GM23338 (cell line): Measurements from ENCODE around the gene MTF1. TPM values are rescaled to one million over a fixed set of nuclear protein-coding genes. Genes with fewer than 3 reads are reported as not detected.
A peak's percentile ranks its signal among the peaks of the same experiment; 100 is the strongest.

Experiments
- ATAC-seq: fragments of 200-7000 bp; cut with Tn5 transposase; 3 replicates; pipeline ENCODE4 v1.9.1; 2020
- DNase-seq: peaks from one replicate; pipeline ENCODE4 v3.0.0-alpha.2; 2015; ENCODE audit warnings: low spot score
- H2AFZ ChIP-seq: fragments of 200-600 bp; sonication (generic); 2 replicates; pipeline ENCODE4 v1.8.0; 2016; ENCODE audit warnings: antibody characterized with exemption, mild to moderate bottlenecking, moderate library complexity
- H3F3A ChIP-seq: fragments of 200-600 bp; sonication (generic); replicated peaks from 2 replicates; pipeline ENCODE4 v1.8.0; 2017; ENCODE audit warnings: antibody characterized with exemption, mixed run types, low read depth
- H3K27ac ChIP-seq: fragments of 200-600 bp; sonication (generic); 2 replicates; pipeline ENCODE4 v1.6.1; 2016; ENCODE audit warnings: low read depth
- H3K27me3 ChIP-seq: fragments of 200-600 bp; sonication (generic); 2 replicates; pipeline ENCODE4 v1.8.0; 2016; ENCODE audit warnings: mild to moderate bottlenecking, mixed run types, moderate library complexity; ENCODE audit not compliant: insufficient read depth
- H3K36me3 ChIP-seq: fragments of 200-600 bp; sonication (generic); 2 replicates; pipeline ENCODE4 v1.8.0; 2016; ENCODE audit warnings: mild to moderate bottlenecking; ENCODE audit not compliant: insufficient read depth
- H3K4me1 ChIP-seq: fragments of 200-600 bp; sonication (generic); 2 replicates; pipeline ENCODE4 v1.8.0; 2016; ENCODE audit warnings: mild to moderate bottlenecking, moderate library complexity; ENCODE audit not compliant: insufficient read depth
- H3K4me2 ChIP-seq: fragments of 200-600 bp; sonication (generic); 2 replicates; pipeline ENCODE4 v1.7.1; 2017; ENCODE audit warnings: mixed run types
- H3K4me3 ChIP-seq: fragments of 200-600 bp; sonication (generic); 2 replicates; pipeline ENCODE4 v1.6.1; 2016; ENCODE audit warnings: mixed run types
- H3K79me2 ChIP-seq: fragments of 200-600 bp; sonication (generic); replicated peaks from 2 replicates; pipeline ENCODE4 v1.8.0; 2017; ENCODE audit warnings: mild to moderate bottlenecking; ENCODE audit not compliant: insufficient read depth
- H3K9me2 ChIP-seq: fragments of 200-600 bp; sonication (generic); 2 replicates; pipeline ENCODE4 v1.8.0; 2017; ENCODE audit not compliant: insufficient read depth
- H4K20me1 ChIP-seq: fragments of 200-600 bp; sonication (generic); replicated peaks from 2 replicates; pipeline ENCODE4 v1.8.0; 2017; ENCODE audit warnings: mild to moderate bottlenecking; ENCODE audit not compliant: insufficient read depth
- H3K27ac Mint-ChIP-seq: 2 replicates; pipeline ENCODE4 v1.8.0; 2020; ENCODE audit warnings: inconsistent platforms, mild to moderate bottlenecking, moderate library complexity, mixed read lengths
- H3K27me3 Mint-ChIP-seq: 3 replicates; pipeline ENCODE4 v1.8.0; 2022; ENCODE audit warnings: low read depth, mild to moderate bottlenecking, moderate library complexity, mixed read lengths, inconsistent platforms; ENCODE audit not compliant: insufficient read depth, poor library complexity
- H3K36me3 Mint-ChIP-seq: 3 replicates; pipeline ENCODE4 v1.8.0; 2021; ENCODE audit warnings: low read depth, mild to moderate bottlenecking, inconsistent platforms, moderate library complexity, mixed read lengths
- H3K4me1 Mint-ChIP-seq: 3 replicates; pipeline ENCODE4 v1.8.0; 2020; ENCODE audit warnings: mild to moderate bottlenecking, inconsistent platforms, mixed read lengths
- H3K4me3 Mint-ChIP-seq: 3 replicates; pipeline ENCODE4 v1.8.0; 2021; ENCODE audit warnings: moderate library complexity, mild to moderate bottlenecking, inconsistent platforms, mixed read lengths
- H3K9me3 Mint-ChIP-seq: 3 replicates; pipeline ENCODE4 v1.8.0; 2020; ENCODE audit warnings: moderate library complexity, mild to moderate bottlenecking, inconsistent platforms, mixed read lengths
- CTCF ChIP-seq, 2 experiments: fragments of 200-600 bp in 1 of 2; sonication (generic) in 1 of 2; conservative IDR thresholded peaks; 2 replicates each; pipeline versions ENCODE4 v1.5.1 to v1.6.1; 2016 to 2017; ENCODE audit warnings: antibody characterized with exemption in 2 of 2, low read depth in 2 of 2, mild to moderate bottlenecking in 2 of 2, moderate library complexity in 1 of 2
- ETS1 ChIP-seq: IDR thresholded peaks from 2 replicates; pipeline ENCODE4 v1.6.1; 2016; ENCODE audit warnings: antibody characterized with exemption
- EZH2 ChIP-seq: fragments of 200-600 bp; sonication (generic); IDR thresholded peaks from one replicate; pipeline ENCODE4 v1.8.0; 2017; ENCODE audit warnings: antibody characterized with exemption, mild to moderate bottlenecking, low read depth; ENCODE audit not compliant: unreplicated experiment
- EZH2phosphoT487 ChIP-seq: fragments of 200-600 bp; sonication (generic); IDR thresholded peaks from one replicate; pipeline ENCODE4 v1.8.1; 2018; ENCODE audit warnings: antibody characterized with exemption; ENCODE audit not compliant: unreplicated experiment
- REST ChIP-seq: IDR thresholded peaks from one replicate; pipeline ENCODE4 v1.6.1; 2018; ENCODE audit warnings: antibody characterized with exemption; ENCODE audit not compliant: unreplicated experiment
- ZNF114 ChIP-seq: fragments of 250-450 bp; sonication (Bioruptor Pico); IDR thresholded peaks from 2 replicates; pipeline ENCODE4 v1.5.0; 2020; ENCODE audit warnings: mild to moderate bottlenecking, moderate library complexity
- polyA plus RNA-seq: library from polyadenylated mRNA; unstranded; fragments of >200 nt; fragmentation: Nextera tagmentation; extraction: Ambion mirVana; gene quantifications from 2 replicates; pipeline ENCODE4 v1.2.1, GENCODE V29; 2016
- total RNA-seq: library from RNA; depleted of rRNA; stranded (reverse); fragments of >200 nt; shearing (Covaris generic); gene quantifications from 2 replicates; pipeline ENCODE4 v1.2.3, GENCODE V29; 2014

MTF1 gene
- total and polyA plus RNA-seq, 2 experiments from 2014 or later = 4.5 to 5.6 TPM

DNA sequence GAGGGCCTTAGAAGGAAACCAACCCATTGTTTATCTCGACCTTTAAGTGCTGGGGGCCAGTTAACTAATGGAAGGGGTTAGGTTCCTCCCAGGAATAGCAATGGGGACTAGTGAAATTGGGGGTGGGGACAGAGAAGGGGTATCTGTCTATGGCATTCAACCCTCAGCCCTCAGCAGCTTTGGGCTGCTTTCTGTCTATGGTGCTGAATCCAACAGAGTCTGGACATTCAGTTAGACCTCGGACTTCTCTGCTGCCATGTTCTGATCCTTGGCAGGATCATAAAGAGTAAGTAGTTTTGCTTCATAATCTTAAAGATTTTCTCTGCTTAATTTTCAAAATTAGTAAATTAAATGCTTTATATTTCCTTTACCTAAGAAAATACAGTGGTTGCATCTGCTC, 91.9 kb downstream of the MTF1 start:
- TF ChIP-seq EZH2 (no peak), ZNF114 (no peak), EZH2phosphoT487 (no peak), ETS1 (no peak), REST (peak; percentile 42), CTCF (conservative IDR thresholded peaks at IDR 0.05; ENCODE audit: low read depth in 2 of 2) (no peak)
- H3K4me3 Mint-ChIP-seq = no peak overlapping the region

DNA sequence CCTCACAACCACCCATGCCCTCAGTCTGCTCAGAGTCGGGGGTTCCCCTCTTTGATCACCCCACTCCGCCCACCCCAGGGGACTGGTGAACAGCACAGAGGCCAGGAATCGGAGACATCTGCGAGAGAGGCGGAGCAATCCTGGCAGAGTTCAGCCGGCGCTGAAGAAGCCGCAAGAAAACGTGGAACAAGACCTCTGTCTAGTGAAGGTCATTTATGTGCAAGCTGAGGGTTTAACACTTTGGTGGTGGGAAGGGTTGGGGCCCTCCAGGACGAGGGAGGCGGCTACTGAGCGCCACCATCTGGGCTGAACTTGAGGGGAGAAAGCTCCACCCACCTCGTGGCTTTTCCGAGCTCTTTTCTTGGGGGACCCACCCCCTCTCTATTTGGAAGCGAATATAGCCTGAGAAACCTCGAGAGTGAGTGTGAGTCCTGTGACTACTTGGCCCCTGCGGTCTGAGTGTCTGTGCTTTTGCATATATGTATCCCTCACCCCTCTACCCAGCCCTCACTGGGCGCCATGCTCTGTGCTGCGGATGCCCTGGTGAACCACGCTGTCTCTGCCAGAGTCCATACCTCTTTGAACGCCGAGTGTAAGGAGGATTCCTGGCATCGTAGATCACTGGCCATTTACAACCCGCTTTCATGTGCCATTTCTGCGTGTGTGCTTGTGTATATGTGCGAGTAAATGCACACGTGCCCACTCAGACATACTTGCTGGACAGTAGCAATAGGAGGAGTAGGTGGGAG, 93.3 kb downstream of the MTF1 start:
- H3K27ac Mint-ChIP-seq = no peak overlapping the region
- DNase-seq (peak; percentile 75), ATAC-seq (peak; percentile 39)
- Histone ChIP-seq H2AFZ (peak overlapping the region; percentile 98), H4K20me1 (no peaks in the 10 kb centered on the region; the same call in 1 of the 2 replicates), H3F3A (0 out of 2 replicates have a peak, but pooled peaks cover 2% of the 10 kb centered on the region), H3K27me3 (peaks cover 92% of the 10 kb centered on the region), H3K4me3 (peak overlapping the region; percentile 66), H3K4me2 (peak overlapping the region; percentile 93), H3K9me2 (no peaks in the 10 kb centered on the region), H3K4me1 (peaks cover 19% of the 10 kb centered on the region), H3K79me2 (no peaks in the 10 kb centered on the region), H3K36me3 (no peaks in the 10 kb centered on the region), H3K27ac (no peak overlapping the region)
- TF ChIP-seq REST = no peak
- peak; percentile 42 to 70 for TF ChIP-seq CTCF (conservative IDR thresholded peaks at IDR 0.05; ENCODE audit: low read depth in 2 of 2)
- no peaks in the 10 kb centered on the region for H3K9me3 Mint-ChIP-seq
- H3K27me3 Mint-ChIP-seq = peaks cover 60% of the 10 kb centered on the region
- no peaks in the 10 kb centered on the region for H3K36me3 Mint-ChIP-seq
- H3K4me1 Mint-ChIP-seq = peaks cover 28% of the 10 kb centered on the region
- H3K4me3 Mint-ChIP-seq = peak overlapping the region; percentile 74

More for the DNA sequence above, 91.9 kb downstream of the MTF1 start:
- Mint-ChIP-seq H3K36me3 (no peaks in the 10 kb centered on the region), H3K9me3 (no peaks in the 10 kb centered on the region), H3K4me1 (peaks cover 28% of the 10 kb centered on the region), H3K27ac (no peak overlapping the region), H3K27me3 (peaks cover 49% of the 10 kb centered on the region)
- H3K27ac ChIP-seq = no peak overlapping the region
- peak overlapping the region; percentile 93; the same call in 1 of the 2 replicates for H3K4me2 ChIP-seq
- H4K20me1 ChIP-seq = no peaks in the 10 kb centered on the region; the same call in 1 of the 2 replicates
- no peak overlapping the region for H2AFZ ChIP-seq
- ATAC-seq (no peak), DNase-seq (peak; percentile 60)
- no peaks in the 10 kb centered on the region for H3K79me2 ChIP-seq
- H3K27me3 ChIP-seq = peaks cover 83% of the 10 kb centered on the region
- H3F3A ChIP-seq = 0 out of 2 replicates have a peak, but pooled peaks cover 2% of the 10 kb centered on the region
- no peak overlapping the region for H3K4me3 ChIP-seq
- H3K36me3 ChIP-seq = no peaks in the 10 kb centered on the region
- H3K4me1 ChIP-seq = peaks cover 19% of the 10 kb centered on the region
- no peaks in the 10 kb centered on the region for H3K9me2 ChIP-seq
